VCaP (cell line): ENCODE measurements around the gene AFF1.
A peak's percentile ranks its signal among the peaks of the same experiment; 100 is the strongest.
"Not testable (repeated sequence)": the region's sequence is repeated elsewhere in the genome, so short reads cannot be mapped to it uniquely, and the experiment has no call there.

Experiments
- H3K27ac ChIP-seq: fragments of 450-650 bp; 2 replicates; pipeline ENCODE4 v1.5.1; 2017
- CTCF ChIP-seq: fragments of 450-650 bp; conservative IDR thresholded peaks from 2 replicates; pipeline ENCODE4 v1.5.1; 2017; ENCODE audit warnings: mild to moderate bottlenecking, moderate library complexity

Gene AFF1

DNA sequence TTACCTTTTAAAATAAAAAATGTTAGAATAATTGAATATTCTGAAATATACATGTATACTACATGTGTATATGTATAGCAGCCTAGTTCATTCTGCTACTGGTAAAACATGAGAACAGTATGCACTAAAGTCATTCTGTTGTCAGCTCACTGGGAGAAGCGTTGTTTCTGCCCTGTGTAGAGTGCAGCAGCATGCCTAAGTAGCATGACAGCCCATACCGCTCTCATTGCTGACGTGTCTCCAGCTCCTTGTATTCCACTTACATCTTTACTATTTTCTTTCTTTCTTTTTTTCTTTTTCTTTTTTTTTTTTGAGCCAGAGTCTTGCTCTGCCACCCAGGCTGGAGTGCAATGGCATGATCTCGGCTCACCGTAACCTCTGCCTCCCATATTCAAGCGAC lies 194.9 kb downstream of the AFF1 start:
- H3K27ac ChIP-seq: no peak overlapping the region; the same call in 1 of the 2 replicates
- TF ChIP-seq CTCF: no peak

DNA sequence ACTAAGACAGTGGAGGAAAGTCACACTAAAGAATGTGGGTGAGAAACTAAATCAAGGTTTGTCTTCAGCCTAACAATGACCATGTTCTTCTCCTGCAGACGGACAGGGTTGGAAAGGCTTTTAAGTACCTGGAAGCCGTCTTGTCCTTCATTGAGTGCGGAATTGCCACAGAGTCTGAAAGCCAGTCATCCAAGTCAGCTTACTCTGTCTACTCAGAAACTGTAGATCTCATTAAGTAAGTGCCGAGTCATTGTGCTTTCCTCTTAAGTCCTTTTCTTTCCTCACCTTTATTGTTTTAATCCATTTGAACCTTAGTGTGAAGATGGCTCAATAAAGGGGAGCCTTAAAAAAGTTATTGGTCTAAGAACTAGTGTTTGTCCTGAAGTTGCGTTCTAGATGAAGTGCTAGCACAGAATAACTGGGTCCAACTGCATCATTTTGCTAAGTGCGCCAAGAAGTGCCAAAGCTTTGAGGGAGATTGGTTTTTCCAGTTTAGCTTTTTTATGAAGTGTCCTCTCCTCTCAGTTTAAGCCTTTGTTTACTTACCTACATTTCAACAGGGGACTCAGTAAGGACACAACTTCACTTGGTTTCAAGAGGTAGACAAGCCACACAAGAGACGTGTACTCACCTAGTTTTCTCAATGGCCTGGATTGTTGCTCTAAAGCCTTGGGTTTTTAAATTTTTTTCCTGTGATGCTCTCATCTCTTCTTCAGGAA lies 196.3 kb downstream of the AFF1 start:
- H3K27ac ChIP-seq: 0 out of 2 replicates have a peak overlapping the region, but pooled peaks have one; percentile 13
- TF ChIP-seq CTCF: no peak

GRCh38 chr4:87132035-87132434 lies 197.2 kb downstream of the AFF1 start:
- TF ChIP-seq CTCF: no peak
- no peak overlapping the region for H3K27ac ChIP-seq

- H3K27ac ChIP-seq: no peak overlapping the region
- no peak for TF ChIP-seq CTCF
Measured at GRCh38 chr4:87133183-87133582, 198.4 kb downstream of the AFF1 start.

DNA sequence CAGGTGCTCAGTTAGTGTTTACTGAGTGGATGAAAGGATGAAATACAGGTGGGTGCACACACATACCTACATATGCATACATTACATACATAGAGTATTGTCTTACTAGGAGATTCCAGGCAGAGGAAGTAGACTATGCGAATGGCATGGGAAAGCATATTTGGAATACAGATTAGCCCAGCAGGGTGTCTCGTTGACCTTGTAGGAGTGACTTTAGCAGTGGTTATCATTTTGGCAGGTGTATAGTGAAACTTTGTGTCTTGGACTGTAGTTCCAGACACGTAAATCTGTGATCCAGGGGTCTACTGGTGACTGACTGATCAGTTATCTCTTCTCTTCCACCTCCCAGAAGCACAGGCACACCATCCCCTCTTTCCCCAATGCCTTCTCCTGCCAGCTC lies 199.3 kb downstream of the AFF1 start:
- no peak for TF ChIP-seq CTCF
- no peak overlapping the region for H3K27ac ChIP-seq

DNA sequence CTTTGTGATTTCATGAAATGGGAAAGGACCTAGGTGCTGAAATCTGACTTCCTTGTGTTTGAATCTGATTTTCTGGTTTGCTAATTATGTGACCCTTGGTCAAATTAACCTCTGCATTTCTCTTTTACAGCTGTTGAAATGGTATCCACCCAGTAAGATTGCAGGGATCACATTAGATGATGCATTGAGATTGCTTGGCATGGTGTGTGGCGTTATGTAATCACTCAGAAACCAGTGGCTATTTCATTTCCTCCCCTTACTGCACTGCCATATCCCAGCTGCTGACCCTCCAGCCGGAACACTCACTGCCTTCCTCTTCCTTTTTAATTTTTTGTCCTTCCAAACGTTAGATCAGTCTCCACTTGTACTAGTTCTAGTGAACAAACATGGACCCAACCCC lies 206.6 kb downstream of the AFF1 start:
- no peak for TF ChIP-seq CTCF
- no peak overlapping the region for H3K27ac ChIP-seq

DNA sequence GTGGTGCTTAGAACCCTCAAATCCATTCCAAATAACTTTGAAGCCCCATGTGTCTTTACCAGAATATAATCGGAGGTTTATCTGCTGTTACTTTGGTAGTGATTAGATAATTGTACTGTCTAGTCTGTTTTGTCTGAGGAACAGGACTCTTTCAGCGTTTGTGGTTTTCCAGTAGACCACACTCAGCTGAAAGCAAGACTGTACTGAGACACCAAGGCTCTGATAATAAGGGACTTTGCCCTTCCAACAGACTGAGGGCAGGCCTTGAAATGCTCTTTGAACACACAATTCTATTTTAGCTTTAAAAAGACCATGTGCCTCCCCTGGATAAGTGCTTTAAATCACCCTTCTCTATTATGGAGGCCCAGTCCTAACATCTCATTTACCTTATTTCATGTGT lies 209.5 kb downstream of the AFF1 start:
- no peak overlapping the region for H3K27ac ChIP-seq
- no peak for TF ChIP-seq CTCF

- not testable (repeated sequence) for H3K27ac ChIP-seq
Measured at GRCh38 chr4:87145934-87146333, 211.1 kb downstream of the AFF1 start.
